SU-DHL-6 (cell line): ENCODE measurements around the gene SLC16A3.

Experiments
- EZH2phosphoT487 ChIP-seq: fragments of 200-600 bp; sonication (generic), shearing (Covaris generic); conservative IDR thresholded peaks from 2 replicates; pipeline ENCODE4 v1.6.1; 2018; ENCODE audit warnings: mild to moderate bottlenecking, antibody characterized with exemption, low read length, moderate library complexity, mixed read lengths
- TF ChIP-seq, protein P1 (sequence below): fragments of 200-600 bp; sonication (generic); IDR thresholded peaks from one replicate; pipeline ENCODE4 v1.5.1; 2017; ENCODE audit warnings: antibody characterized with exemption, mild to moderate bottlenecking, low read length, moderate library complexity; ENCODE audit not compliant: insufficient read depth, poor library complexity, severe bottlenecking

DNA sequence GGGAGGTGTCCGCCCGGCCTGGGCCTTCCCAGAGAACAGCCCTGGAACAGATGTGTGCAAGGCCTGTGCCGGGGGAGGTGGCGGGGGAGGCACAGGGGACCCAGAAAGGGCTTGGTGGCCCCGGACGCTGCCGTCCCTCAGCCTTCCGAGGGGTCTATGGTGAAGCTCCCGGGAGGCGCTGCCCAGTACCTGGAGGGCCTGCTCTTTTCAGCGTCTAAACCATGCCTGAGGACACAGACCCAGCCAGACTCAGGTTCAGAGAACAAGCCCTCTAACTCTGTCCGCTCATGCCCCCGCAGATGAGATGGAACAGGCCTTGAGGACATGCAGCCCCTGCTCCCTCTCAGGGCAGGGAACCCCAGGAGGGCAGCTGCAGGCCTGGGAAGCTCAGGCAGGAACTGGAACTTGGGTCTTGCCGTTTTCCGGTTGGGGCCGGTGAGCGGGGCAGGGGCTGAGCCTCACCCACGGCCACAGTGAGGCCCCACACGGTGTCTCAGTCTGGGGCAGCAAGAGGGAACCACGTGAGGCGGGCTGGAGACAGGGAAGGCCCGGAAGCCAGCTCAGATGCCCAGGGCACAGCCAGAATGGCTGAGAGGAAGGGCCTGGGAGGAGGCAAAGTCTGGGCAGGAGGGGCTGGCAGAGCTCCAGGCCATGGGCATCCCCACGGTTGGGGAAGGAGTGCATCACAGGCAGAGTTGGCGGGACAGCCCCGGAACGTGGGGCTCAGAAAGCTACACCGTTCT lies 12.5 kb downstream of the SLC16A3 start:
- TF ChIP-seq, protein P1, sequence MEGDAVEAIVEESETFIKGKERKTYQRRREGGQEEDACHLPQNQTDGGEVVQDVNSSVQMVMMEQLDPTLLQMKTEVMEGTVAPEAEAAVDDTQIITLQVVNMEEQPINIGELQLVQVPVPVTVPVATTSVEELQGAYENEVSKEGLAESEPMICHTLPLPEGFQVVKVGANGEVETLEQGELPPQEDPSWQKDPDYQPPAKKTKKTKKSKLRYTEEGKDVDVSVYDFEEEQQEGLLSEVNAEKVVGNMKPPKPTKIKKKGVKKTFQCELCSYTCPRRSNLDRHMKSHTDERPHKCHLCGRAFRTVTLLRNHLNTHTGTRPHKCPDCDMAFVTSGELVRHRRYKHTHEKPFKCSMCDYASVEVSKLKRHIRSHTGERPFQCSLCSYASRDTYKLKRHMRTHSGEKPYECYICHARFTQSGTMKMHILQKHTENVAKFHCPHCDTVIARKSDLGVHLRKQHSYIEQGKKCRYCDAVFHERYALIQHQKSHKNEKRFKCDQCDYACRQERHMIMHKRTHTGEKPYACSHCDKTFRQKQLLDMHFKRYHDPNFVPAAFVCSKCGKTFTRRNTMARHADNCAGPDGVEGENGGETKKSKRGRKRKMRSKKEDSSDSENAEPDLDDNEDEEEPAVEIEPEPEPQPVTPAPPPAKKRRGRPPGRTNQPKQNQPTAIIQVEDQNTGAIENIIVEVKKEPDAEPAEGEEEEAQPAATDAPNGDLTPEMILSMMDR = no peak
- TF ChIP-seq EZH2phosphoT487 = no peak
